ENCODE measurements around the gene ADAMTSL5. TPM values are rescaled to one million over a fixed set of nuclear protein-coding genes. Genes with fewer than 3 reads are reported as not detected.

Gene ADAMTSL5
- total RNA-seq, 4 donors from 2014 or later, result 0.27 to 5.1 (median 2.5) TPM

DNA sequence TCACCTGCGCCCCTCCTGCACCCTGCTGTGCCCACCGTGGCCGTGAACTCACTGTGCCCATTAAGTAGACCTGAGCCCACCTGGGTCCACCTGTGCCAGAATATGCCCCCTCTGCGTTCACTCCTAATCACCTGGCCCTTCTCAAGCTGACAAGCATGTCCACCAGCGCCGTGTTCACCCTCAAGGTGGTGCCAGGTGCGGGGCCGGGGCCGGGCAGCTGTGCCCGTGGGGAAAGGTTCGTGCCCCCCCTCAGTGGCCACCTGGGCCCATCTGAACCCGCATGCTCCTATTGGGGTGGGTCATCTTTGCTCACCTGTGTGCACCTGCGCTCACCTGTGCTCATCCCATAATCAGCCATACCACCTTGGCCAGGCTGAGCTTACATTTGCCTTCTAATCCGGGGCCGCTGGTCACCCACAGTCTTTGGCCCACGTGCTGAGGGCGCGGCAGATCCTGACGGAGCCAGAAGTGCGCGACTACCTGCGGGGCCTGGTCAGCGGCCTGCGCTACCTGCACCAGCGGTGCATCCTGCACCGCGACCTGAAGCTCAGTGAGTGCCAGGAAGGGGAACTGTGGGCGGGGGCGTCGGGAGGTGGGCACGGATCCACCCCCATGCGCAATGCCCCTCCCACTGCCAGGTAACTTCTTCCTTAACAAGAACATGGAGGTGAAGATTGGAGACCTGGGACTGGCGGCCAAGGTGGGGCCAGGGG, 13.4 kb upstream of the ADAMTSL5 start:
- no peak for DNase-seq
- Histone ChIP-seq H3K27me3 (peaks cover 7% of the 10 kb centered on the region), H3K36me3 (no peaks in the 10 kb centered on the region), H3K4me3 (replicated peaks in 1 of 3) (no peak overlapping the region), H3K4me1 (peaks cover 0 to 7% of the 10 kb centered on the region in 2 donors), H3K9me3 (no peaks in the 10 kb centered on the region), H3K27ac (no peak overlapping the region)
- no peak for TF ChIP-seq POLR2A (IDR thresholded peaks at IDR 0.05)
- TF ChIP-seq, protein P1, sequence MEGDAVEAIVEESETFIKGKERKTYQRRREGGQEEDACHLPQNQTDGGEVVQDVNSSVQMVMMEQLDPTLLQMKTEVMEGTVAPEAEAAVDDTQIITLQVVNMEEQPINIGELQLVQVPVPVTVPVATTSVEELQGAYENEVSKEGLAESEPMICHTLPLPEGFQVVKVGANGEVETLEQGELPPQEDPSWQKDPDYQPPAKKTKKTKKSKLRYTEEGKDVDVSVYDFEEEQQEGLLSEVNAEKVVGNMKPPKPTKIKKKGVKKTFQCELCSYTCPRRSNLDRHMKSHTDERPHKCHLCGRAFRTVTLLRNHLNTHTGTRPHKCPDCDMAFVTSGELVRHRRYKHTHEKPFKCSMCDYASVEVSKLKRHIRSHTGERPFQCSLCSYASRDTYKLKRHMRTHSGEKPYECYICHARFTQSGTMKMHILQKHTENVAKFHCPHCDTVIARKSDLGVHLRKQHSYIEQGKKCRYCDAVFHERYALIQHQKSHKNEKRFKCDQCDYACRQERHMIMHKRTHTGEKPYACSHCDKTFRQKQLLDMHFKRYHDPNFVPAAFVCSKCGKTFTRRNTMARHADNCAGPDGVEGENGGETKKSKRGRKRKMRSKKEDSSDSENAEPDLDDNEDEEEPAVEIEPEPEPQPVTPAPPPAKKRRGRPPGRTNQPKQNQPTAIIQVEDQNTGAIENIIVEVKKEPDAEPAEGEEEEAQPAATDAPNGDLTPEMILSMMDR (IDR thresholded peaks at IDR 0.05), result no peak
- 89 to 92% methylated on average over 13 to 16 of the region's 33 CpGs for WGBS, 2 donors
- intact Hi-C loops (cut with DNase I), result loop anchor here (10.0 kb wide), 1 partner anchor 241 kb away; the partner anchor contains the start of gene EFNA2

GRCh38 chr19:1525343-1525742, 12.5 kb upstream of the ADAMTSL5 start:
- peaks cover 0 to 7% of the 10 kb centered on the region in 2 donors for H3K4me1 ChIP-seq
- H3K27ac ChIP-seq, result no peak overlapping the region
- TF ChIP-seq POLR2A (IDR thresholded peaks at IDR 0.05), result no peak
- TF ChIP-seq, protein P1 (IDR thresholded peaks at IDR 0.05), result no peak
- H3K36me3 ChIP-seq, result no peaks in the 10 kb centered on the region
- intact Hi-C loops (cut with DNase I), result loop anchor here (10.0 kb wide), 1 partner anchor 241 kb away; the partner anchor contains the start of gene EFNA2
- WGBS, 2 donors, result 64 to 80% methylated on average over 11 to 20 of the region's 31 CpGs
- peaks cover 7% of the 10 kb centered on the region for H3K27me3 ChIP-seq
- no peak overlapping the region for H3K4me3 ChIP-seq (replicated peaks in 1 of 3)
- DNase-seq, result no peak
- H3K9me3 ChIP-seq, result no peaks in the 10 kb centered on the region

- Histone ChIP-seq H3K27me3 (peaks cover 7% of the 10 kb centered on the region), H3K36me3 (no peaks in the 10 kb centered on the region), H3K4me3 (replicated peaks in 1 of 3) (no peak overlapping the region), H3K27ac (no peak overlapping the region), H3K9me3 (no peaks in the 10 kb centered on the region), H3K4me1 (peaks cover 0 to 7% of the 10 kb centered on the region in 2 donors)
- no peak for DNase-seq
- intact Hi-C loops (cut with DNase I), result loop anchor here (10.0 kb wide), 1 partner anchor 240 kb away; the partner anchor contains the start of gene EFNA2
- TF ChIP-seq, protein P1 (IDR thresholded peaks at IDR 0.05), result no peak
- no peak for TF ChIP-seq POLR2A (IDR thresholded peaks at IDR 0.05)
- 63 to 70% methylated on average over 15 to 17 of the region's 17 CpGs for WGBS, 2 donors
Observed at GRCh38 chr19:1524972-1525325, 12.1 kb upstream of the ADAMTSL5 start.

- H3K9me3 ChIP-seq, result no peaks in the 10 kb centered on the region
- H3K27ac ChIP-seq, result no peak overlapping the region
- H3K36me3 ChIP-seq, result no peaks in the 10 kb centered on the region
- 28 to 29% methylated on average over 12 to 15 of the region's 49 CpGs for WGBS, 2 donors
- intact Hi-C loops (cut with DNase I), result loop anchor here (10.0 kb wide), 1 partner anchor 240 kb away; the partner anchor contains the start of gene EFNA2
- peaks cover 0 to 7% of the 10 kb centered on the region in 2 donors for H3K4me1 ChIP-seq
- H3K4me3 ChIP-seq (replicated peaks in 1 of 3), result no peak overlapping the region
- TF ChIP-seq, protein P1 (IDR thresholded peaks at IDR 0.05), result no peak
- TF ChIP-seq POLR2A (IDR thresholded peaks at IDR 0.05), result no peak
- H3K27me3 ChIP-seq, result peaks cover 7% of the 10 kb centered on the region
- DNase-seq, result no peak
Observed at GRCh38 chr19:1524287-1524971, 11.6 kb upstream of the ADAMTSL5 start.
